GM19372 (cell line): Measurements from ENCODE around the gene DCDC2B.
"Not testable (repeated sequence)": the region's sequence is repeated elsewhere in the genome, so short reads cannot be mapped to it uniquely, and the experiment has no call there.

Experiments used
- ATAC-seq: cut with Tn5 transposase; IDR thresholded peaks from one replicate; pipeline ENCODE4 v1.9.1; 2021; ENCODE audit warnings: mild to moderate bottlenecking, low read depth, moderate library complexity; ENCODE audit not compliant: unreplicated experiment

DCDC2B gene

GRCh38 chr1:32208891-32209328 is at the start of gene DCDC2B:
Gene DCDC2B, plus strand, starts transcription at chr1:32209089. Its CDS starts 5 bp downstream, at chr1:32209094.
- no peak for ATAC-seq

- no peak for ATAC-seq
These were observed 49.7 kb upstream of the DCDC2B start for GRCh38 chr1:32159189-32159588.

DNA sequence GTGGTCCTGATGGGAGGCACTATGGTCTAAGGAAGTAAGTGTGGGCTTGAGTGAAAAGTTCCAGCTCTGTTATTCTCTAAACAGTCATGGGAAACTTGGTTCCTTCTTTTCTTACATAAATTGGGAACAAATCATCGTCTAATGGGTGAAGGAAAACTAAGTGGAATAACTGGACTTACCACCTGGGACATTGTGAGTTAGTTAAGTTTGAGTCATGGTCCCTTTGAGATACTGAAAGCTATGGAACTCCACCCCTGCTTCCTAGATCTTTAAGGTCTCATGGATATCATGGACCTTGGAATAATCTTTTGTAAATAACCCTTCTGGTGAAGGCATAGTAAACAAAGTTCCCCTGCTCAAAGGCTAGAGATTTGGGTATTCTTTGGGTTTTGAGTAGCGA is 45.5 kb upstream of the DCDC2B start:
- no peak for ATAC-seq

DNA sequence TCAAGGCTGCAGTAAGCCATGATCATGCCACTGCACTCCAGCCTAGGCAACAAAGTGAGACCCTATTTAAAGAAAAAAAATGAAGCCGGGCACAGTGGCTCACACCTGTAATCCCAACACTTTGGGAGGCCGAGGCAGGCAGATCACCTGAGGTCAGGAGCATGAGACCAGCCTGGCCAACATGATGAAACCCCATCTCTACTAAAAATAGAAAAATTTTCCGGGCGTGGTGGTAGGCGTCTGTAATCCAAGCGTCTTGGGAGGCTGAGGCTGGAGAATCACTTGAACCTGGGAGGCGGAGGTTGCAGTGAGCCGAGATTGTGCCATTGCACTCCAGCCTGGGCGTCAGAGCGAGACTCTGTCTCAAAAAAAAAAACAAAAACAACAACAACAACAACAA is 43.3 kb upstream of the DCDC2B start:
- ATAC-seq = not testable (repeated sequence)

GRCh38 chr1:32170991-32171390 is 37.9 kb upstream of the DCDC2B start:
- ATAC-seq = no peak

GRCh38 chr1:32172621-32173245 is 36.2 kb upstream of the DCDC2B start:
- no peak for ATAC-seq

DNA sequence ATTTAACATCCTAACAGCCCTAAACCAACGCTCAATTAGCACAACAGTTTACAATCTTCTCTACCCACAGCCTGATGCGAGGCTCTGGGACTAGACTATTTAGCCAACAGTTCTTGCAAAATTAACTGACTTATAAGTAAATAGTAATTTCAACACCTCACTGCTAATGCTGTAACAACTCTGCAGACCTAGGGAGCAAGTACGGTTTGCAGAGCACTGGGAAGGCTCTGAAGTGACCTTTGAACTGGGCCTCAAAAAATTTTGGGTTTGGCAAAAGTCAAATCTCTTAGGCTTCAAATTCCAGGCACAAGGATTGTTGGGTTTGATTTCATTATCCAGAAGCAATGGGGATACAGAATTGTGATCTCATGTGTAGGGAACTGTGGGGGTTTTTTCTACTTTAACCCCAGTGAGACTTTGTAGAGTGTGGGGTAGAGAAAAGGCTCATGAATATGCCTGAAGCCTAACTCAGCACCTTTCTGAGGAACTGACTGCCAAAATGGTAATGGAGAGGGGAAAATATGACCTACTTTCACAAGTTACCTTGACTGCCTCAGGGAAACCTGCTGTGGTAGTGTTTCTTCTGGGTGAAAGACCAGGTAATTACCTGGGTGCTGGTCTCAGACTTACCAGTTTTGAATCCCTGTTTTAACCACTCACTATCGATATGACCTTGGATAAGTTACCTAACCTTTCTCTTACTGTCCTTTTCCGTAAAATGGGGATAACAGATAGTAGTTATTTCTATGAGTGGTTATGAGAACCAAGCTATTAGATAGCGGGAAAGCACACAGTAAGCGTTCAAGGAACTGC is 30.3 kb upstream of the DCDC2B start:
- ATAC-seq = no peak

- ATAC-seq = no peak
These were observed 29.8 kb upstream of the DCDC2B start for GRCh38 chr1:32179193-32179442.

DNA sequence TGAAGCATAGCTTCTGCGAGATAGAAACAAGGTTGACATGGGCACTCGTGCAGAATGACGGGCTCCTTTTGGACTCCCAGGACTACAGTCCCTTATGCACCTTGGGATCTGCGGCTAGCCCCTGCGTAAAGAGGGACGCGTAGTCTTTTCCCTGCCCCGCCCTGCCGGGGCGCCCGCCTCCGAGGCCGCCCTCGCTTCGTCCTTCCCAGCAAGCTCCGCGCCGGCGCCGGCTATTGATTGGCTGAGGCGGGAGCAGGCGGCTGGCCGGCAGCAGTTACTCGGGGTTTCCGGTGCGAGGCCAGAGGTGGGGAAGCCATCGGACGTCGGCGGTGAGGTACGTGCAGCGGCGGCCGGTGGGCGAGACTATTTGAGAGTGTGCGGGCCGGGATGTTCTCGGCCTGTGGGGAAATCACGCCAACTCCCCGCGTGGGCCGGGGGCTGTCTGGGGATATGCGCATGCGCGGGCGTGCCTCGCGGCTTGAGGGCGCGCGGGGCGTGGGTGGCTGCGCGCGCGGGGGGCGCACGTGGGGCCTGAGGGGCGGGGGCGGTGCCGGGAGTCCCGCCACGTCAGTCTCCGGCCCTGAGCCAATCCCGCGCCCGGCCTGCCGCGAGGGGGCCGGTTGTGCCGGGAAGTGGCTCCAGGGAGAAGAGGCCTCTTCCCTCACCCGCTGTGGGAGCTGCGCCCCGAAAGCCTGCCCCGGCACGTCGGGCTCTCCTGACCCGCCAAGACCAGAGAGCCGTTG is 29.3 kb upstream of the DCDC2B start, which contains the start of gene TXLNA:
Gene TXLNA, plus strand, starts transcription at position 233 of the 743 bp plus-strand sequence. CDS start 671 bp downstream, outside the sequence.
- ATAC-seq = peak; percentile 84

GRCh38 chr1:32180186-32181060 is 28.5 kb upstream of the DCDC2B start:
- no peak for ATAC-seq

DNA sequence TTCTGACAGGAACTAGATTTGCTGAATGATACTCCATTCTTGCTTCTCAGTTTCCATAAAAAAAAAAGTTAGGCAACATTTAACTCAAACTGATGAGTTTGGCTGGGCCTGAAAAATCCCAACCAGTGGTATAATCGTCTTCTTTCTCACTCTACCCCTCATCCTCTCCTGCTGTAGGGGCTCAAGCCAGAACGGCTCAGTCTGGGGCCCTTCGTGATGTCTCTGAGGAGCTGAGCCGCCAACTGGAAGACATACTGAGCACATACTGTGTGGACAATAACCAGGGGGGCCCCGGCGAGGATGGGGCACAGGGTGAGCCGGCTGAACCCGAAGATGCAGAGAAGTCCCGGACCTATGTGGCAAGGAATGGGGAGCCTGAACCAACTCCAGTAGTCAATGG is 27.8 kb upstream of the DCDC2B start:
- ATAC-seq = no peak

DNA sequence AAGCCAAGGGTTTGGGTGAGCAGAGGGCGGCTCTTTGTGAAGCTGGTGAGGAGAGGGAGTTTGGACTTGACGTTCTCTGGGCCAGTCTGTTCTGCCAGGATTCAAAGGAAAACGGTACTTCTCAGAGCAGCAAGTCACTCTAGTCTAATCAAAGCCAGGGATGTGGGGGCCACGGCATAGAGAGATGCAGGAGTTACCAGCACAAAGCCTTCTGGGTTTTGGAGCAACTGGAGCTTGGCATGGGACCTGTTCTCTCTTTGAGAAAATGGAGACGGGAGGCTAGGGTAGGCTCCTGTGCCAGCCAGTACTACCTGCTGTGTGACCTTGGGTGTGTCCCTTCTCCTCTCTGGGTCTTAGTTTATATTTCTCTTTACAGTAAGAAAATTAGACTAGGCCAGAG is 27.3 kb upstream of the DCDC2B start:
- ATAC-seq = no peak

- no peak for ATAC-seq
These were observed 26.8 kb upstream of the DCDC2B start for GRCh38 chr1:32182060-32182459.

DNA sequence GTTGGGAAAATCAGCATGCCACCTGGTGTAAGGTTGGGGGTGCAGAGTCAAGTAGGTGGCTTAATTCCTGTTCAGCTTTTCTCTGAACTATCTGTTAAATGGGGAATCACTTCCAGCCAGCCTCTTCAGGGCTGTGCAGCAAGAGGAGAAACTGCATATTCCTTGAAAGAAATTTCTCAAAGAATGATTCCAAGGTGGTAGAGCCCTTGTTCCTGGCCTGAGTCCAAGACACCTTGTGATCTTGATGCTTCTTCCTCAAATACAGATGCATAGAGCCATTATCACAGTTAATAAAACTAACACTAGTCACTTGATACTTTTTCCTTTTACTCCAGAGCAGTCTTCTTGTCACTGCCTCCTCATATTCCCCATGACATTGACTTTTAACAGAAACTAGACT is 24.2 kb upstream of the DCDC2B start:
- ATAC-seq = no peak

- ATAC-seq = no peak
These were observed 22.8 kb upstream of the DCDC2B start for GRCh38 chr1:32186077-32186476.

DNA sequence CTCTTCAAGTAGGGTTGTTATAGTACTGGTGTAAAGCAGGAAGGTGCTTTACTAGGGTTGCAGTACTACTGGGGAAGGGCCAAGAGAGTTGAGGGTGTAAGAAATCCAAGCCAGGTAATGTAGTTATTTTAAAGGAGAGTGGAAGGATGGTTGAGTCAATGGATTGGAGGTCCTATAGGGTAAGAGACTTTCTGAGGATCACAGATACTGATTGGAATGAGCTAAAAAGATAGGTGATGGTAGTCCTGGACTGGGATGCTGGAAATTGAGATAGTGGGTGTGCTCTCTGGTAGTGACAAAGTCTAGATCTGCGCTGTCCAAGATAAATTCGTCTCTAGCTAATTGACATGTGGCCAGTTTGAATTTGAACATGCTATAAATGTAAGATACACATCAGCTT is 22.4 kb upstream of the DCDC2B start:
- ATAC-seq = no peak

- ATAC-seq = no peak
These were observed 21.0 kb upstream of the DCDC2B start for GRCh38 chr1:32187850-32188249.

GRCh38 chr1:32192220-32192948 is 16.5 kb upstream of the DCDC2B start:
- ATAC-seq = no peak

DNA sequence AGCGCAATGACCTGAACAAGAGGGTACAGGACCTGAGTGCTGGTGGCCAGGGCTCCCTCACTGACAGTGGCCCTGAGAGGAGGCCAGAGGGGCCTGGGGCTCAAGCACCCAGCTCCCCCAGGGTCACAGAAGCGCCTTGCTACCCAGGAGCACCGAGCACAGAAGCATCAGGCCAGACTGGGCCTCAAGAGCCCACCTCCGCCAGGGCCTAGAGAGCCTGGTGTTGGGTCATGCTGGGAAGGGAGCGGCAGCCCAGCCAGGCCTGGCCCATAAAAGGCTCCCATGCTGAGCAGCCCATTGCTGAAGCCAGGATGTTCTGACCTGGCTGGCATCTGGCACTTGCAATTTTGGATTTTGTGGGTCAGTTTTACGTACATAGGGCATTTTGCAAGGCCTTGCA is 13.9 kb upstream of the DCDC2B start:
- ATAC-seq = no peak

- no peak for ATAC-seq
These were observed 13.4 kb upstream of the DCDC2B start for GRCh38 chr1:32195531-32195930.
